ENCODE results near the gene NCKAP5.

NCKAP5 gene

GRCh38 chr2:132670496-132671150, 897.6 kb downstream of the NCKAP5 start:
- no peak for DNase-seq

GRCh38 chr2:132669908-132670495, 898.3 kb downstream of the NCKAP5 start, which contains the start of gene LYPD1:
TSS of gene LYPD1 (minus strand) at chr2:132670205. CDS start at chr2:132669932, 273 bp downstream.
- no peak for DNase-seq

- DNase-seq, result no peak
These were observed 899.0 kb downstream of the NCKAP5 start for GRCh38 chr2:132668987-132669907.

GRCh38 chr2:132668189-132668823, 900.0 kb downstream of the NCKAP5 start:
- DNase-seq, result no peak

GRCh38 chr2:132667706-132668105, 900.6 kb downstream of the NCKAP5 start:
- no peak for DNase-seq

GRCh38 chr2:132665401-132666140, 902.7 kb downstream of the NCKAP5 start:
- no peak for DNase-seq

- no peak for DNase-seq
These were observed 904.2 kb downstream of the NCKAP5 start for GRCh38 chr2:132664096-132664495.

GRCh38 chr2:132662732-132663131, 905.5 kb downstream of the NCKAP5 start:
- DNase-seq, result no peak

- DNase-seq, result no peak
These were observed 908.9 kb downstream of the NCKAP5 start for GRCh38 chr2:132659331-132659730.

- DNase-seq, result no peak
These were observed 911.8 kb downstream of the NCKAP5 start for GRCh38 chr2:132656266-132656975.

GRCh38 chr2:132654968-132655367, 913.3 kb downstream of the NCKAP5 start:
- DNase-seq, result no peak

- no peak for DNase-seq
These were observed 913.9 kb downstream of the NCKAP5 start for GRCh38 chr2:132654335-132654734.

GRCh38 chr2:132652474-132652873, 915.8 kb downstream of the NCKAP5 start:
- DNase-seq, result no peak

- DNase-seq, result no peak
These were observed 916.9 kb downstream of the NCKAP5 start for GRCh38 chr2:132651115-132652045.

- no peak for DNase-seq
These were observed 921.6 kb downstream of the NCKAP5 start for GRCh38 chr2:132646540-132647108.

- no peak for DNase-seq
These were observed 922.3 kb downstream of the NCKAP5 start for GRCh38 chr2:132645722-132646539.

GRCh38 chr2:132645176-132645575, 923.1 kb downstream of the NCKAP5 start:
- no peak for DNase-seq

GRCh38 chr2:132642415-132642814, 925.8 kb downstream of the NCKAP5 start:
- no peak for DNase-seq

- DNase-seq, result no peak
These were observed 926.4 kb downstream of the NCKAP5 start for GRCh38 chr2:132641819-132642218.

All from activated gamma-delta T cell treated with Interleukin-2 at 50 U/mL for 16 hours (primary cell).